Astrocyte (in vitro differentiated cells and primary cell): Measurements from ENCODE around the gene CYGB. TPM values are rescaled to one million over a fixed set of nuclear protein-coding genes. Genes with fewer than 3 reads are reported as not detected.
"Not testable (repeated sequence)": the region's sequence is repeated elsewhere in the genome, so short reads cannot be mapped to it uniquely, and the experiment has no call there.

ENCODE experiments used
- DNase-seq: peaks from one replicate; pipeline ENCODE4 v3.0.0-alpha.2; 2010; ENCODE audit warnings: low read depth
- FAIRE-seq: peaks from 2 replicates; lab custom pipeline; 2011; peaks lifted over from hg19 to GRCh38; lab: Jason Lieb, UNC
- H2AFZ ChIP-seq: 2 replicates; pipeline ENCODE4 v1.6.0; 2012; ENCODE audit warnings: low read depth, low read length, inconsistent platforms
- H3K27ac ChIP-seq: 2 replicates; pipeline ENCODE4 v1.5.1; 2011; ENCODE audit warnings: low read depth, low read length, inconsistent platforms
- H3K27me3 ChIP-seq: 2 replicates; pipeline ENCODE4 v1.6.0; 2011; ENCODE audit warnings: low read length, inconsistent platforms; ENCODE audit not compliant: insufficient read depth
- H3K36me3 ChIP-seq: 2 replicates; pipeline ENCODE4 v1.5.1; 2011; ENCODE audit warnings: low read length, inconsistent platforms; ENCODE audit not compliant: insufficient read depth
- H3K4me1 ChIP-seq: 2 replicates; pipeline ENCODE4 v1.5.1; 2011; ENCODE audit warnings: low read length, inconsistent platforms; ENCODE audit not compliant: insufficient read depth
- H3K4me2 ChIP-seq: 2 replicates; pipeline ENCODE4 v1.6.0; 2012; ENCODE audit warnings: low read length, inconsistent platforms
- H3K4me3 ChIP-seq: 2 replicates; pipeline ENCODE4 v1.5.1; 2011; ENCODE audit warnings: low read depth, mild to moderate bottlenecking, low read length, inconsistent platforms; ENCODE audit not compliant: insufficient read depth
- H3K79me2 ChIP-seq: 2 replicates; pipeline ENCODE4 v1.6.0; 2012; ENCODE audit warnings: mild to moderate bottlenecking, low read length, inconsistent platforms; ENCODE audit not compliant: insufficient read depth
- H3K9ac ChIP-seq: 2 replicates; pipeline ENCODE4 v1.6.0; 2012; ENCODE audit warnings: mild to moderate bottlenecking, low read length, inconsistent platforms
- H3K9me3 ChIP-seq: 2 replicates; pipeline ENCODE4 v1.5.1; 2012; ENCODE audit warnings: low read depth, mild to moderate bottlenecking, low read length, inconsistent platforms; ENCODE audit not compliant: insufficient read depth
- H4K20me1 ChIP-seq: 2 replicates; pipeline ENCODE4 v1.6.0; 2012; ENCODE audit warnings: low read length, inconsistent platforms; ENCODE audit not compliant: insufficient read depth
- H3K27ac Mint-ChIP-seq: one replicate; pipeline ENCODE4 v1.8.0; 2021; ENCODE audit warnings: mild to moderate bottlenecking, mixed read lengths; ENCODE audit not compliant: unreplicated experiment
- H3K27me3 Mint-ChIP-seq: one replicate; pipeline ENCODE4 v1.8.0; 2021; ENCODE audit warnings: low read depth, mixed read lengths; ENCODE audit not compliant: unreplicated experiment
- H3K36me3 Mint-ChIP-seq: one replicate; pipeline ENCODE4 v1.8.0; 2021; ENCODE audit warnings: low read depth, mixed read lengths; ENCODE audit not compliant: unreplicated experiment
- H3K4me1 Mint-ChIP-seq: one replicate; pipeline ENCODE4 v1.8.0; 2021; ENCODE audit warnings: low read depth, mixed read lengths; ENCODE audit not compliant: unreplicated experiment
- H3K4me3 Mint-ChIP-seq: one replicate; pipeline ENCODE4 v1.8.0; 2021; ENCODE audit warnings: mild to moderate bottlenecking, moderate library complexity, mixed read lengths; ENCODE audit not compliant: unreplicated experiment
- H3K9me3 Mint-ChIP-seq: one replicate; pipeline ENCODE4 v1.8.0; 2021; ENCODE audit warnings: mild to moderate bottlenecking, mixed read lengths; ENCODE audit not compliant: unreplicated experiment
- EZH2 ChIP-seq: IDR thresholded peaks from 2 replicates; pipeline ENCODE4 v1.6.1; 2012; ENCODE audit warnings: mild to moderate bottlenecking, low read length, inconsistent platforms; ENCODE audit not compliant: insufficient read depth
- total RNA-seq: library from RNA; stranded (reverse); gene quantifications from 2 replicates; pipeline ENCODE4 v1.2.1, GENCODE V29; 2021
- TF ChIP-seq, protein P1 (sequence below): IDR thresholded peaks from 2 replicates; pipeline ENCODE4 v1.5.1; 2011; ENCODE audit warnings: low read depth, mild to moderate bottlenecking, inconsistent platforms, low read length, moderate library complexity; ENCODE audit not compliant: insufficient read depth

Gene CYGB
- total RNA-seq, 1 donor from 2014 or later, result 29.2 TPM

DNA sequence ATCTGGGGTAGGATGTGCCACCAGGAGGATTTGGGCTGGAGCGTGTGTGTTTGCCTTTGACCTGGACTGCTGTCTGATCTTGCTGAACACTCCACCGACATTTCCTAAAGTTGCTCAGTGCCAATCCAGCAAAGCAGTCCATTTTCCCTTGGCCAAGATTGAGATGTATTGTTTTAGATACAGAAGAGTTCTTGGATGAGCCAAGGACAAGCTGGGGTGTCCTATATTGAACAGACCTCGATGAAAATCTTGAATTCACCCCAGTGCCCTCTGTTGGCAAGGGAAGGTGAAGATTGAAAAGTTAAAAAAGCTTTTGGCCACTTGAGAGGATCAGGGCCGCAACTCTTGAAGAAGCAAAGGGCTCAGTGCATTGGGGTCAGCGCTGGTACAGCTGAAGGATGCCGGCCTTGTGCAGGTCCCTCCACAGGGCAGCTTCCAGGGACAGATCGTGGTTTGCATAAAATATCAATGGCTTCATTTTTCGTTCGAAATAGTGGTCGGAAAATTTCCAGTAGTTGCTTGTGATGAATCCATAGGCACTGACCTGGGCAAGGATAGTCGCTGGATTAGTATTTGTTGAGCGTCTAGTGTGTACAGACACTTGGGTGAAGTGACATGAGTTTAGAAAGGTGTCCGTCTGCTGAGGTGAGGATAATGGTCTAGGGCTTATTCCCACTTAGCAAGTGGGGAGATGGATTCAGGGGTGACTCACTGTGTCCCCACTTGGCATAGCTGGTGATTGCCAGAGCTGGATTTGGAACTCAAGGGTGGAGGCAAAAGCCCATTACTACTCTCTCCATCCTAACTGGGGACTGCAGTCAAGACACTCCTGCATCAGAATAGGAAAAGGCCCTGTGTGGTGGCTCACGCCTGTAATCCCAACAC, 28.5 kb upstream of the CYGB start:
- Histone ChIP-seq H3K27ac (no peak overlapping the region), H3K27me3 (no peaks in the 10 kb centered on the region), H3K4me3 (no peak overlapping the region), H2AFZ (no peak overlapping the region), H3K79me2 (peaks cover 17% of the 10 kb centered on the region), H3K4me1 (peaks cover 24% of the 10 kb centered on the region), H3K36me3 (peaks cover 25% of the 10 kb centered on the region), H3K9me3 (no peaks in the 10 kb centered on the region), H3K4me2 (no peak overlapping the region), H3K9ac (no peak overlapping the region), H4K20me1 (peaks cover 67% of the 10 kb centered on the region)
- Mint-ChIP-seq H3K27me3 (no peaks in the 10 kb centered on the region), H3K36me3 (peaks cover 21% of the 10 kb centered on the region), H3K4me1 (peaks cover 31% of the 10 kb centered on the region), H3K27ac (no peak overlapping the region), H3K9me3 (no peaks in the 10 kb centered on the region), H3K4me3 (peak overlapping the region; percentile 36)
- TF ChIP-seq, protein P1, sequence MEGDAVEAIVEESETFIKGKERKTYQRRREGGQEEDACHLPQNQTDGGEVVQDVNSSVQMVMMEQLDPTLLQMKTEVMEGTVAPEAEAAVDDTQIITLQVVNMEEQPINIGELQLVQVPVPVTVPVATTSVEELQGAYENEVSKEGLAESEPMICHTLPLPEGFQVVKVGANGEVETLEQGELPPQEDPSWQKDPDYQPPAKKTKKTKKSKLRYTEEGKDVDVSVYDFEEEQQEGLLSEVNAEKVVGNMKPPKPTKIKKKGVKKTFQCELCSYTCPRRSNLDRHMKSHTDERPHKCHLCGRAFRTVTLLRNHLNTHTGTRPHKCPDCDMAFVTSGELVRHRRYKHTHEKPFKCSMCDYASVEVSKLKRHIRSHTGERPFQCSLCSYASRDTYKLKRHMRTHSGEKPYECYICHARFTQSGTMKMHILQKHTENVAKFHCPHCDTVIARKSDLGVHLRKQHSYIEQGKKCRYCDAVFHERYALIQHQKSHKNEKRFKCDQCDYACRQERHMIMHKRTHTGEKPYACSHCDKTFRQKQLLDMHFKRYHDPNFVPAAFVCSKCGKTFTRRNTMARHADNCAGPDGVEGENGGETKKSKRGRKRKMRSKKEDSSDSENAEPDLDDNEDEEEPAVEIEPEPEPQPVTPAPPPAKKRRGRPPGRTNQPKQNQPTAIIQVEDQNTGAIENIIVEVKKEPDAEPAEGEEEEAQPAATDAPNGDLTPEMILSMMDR, result no peak
- no peak for TF ChIP-seq EZH2
- DNase-seq (no peak), FAIRE-seq (no peak)

DNA sequence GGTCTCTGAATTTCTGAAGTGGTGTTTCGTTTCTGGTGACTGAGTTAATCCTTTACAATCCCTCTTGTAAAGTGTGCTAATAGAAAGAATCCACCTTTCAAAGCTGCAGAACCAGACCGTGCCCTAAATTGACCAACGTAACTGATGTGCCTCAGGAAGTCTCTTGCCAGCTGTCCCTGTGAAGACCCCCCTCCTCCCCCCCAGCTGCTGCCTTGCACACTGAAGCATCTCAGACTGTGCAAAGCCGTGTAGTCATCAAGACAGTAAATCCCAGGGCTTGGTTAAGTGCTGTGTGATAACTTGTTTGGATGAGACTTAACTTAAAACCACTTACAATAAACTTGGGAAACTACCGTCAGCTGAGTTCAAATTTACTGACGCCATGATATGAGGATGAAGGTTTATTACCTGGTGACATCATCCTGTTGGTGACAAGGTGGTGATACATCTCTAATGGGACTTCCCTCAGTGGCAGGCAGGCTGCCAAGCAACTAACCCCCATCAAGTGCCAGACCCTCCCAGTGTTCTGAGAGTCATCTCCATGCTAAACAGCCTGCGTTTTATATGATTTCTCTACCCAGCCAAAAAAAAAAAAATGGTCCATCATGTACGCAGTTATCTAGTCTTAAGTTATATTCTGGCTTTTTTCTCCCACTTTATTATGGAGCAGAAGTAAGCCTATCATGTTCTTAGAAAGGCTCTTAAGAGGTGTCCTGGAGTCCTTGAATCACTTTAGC, 27.6 kb upstream of the CYGB start:
- Histone ChIP-seq H3K4me1 (peaks cover 31% of the 10 kb centered on the region), H4K20me1 (peaks cover 75% of the 10 kb centered on the region), H3K36me3 (peaks cover 27% of the 10 kb centered on the region), H3K79me2 (peaks cover 25% of the 10 kb centered on the region)
- not testable (repeated sequence) for H3K4me2 ChIP-seq, FAIRE-seq, H3K27me3 Mint-ChIP-seq, H2AFZ ChIP-seq, H3K9ac ChIP-seq, H3K9me3 ChIP-seq, DNase-seq, H3K4me3 ChIP-seq, H3K9me3 Mint-ChIP-seq, H3K27ac ChIP-seq, H3K27me3 ChIP-seq
- Mint-ChIP-seq H3K4me1 (peaks cover 33% of the 10 kb centered on the region), H3K4me3 (peak overlapping the region; percentile 24), H3K27ac (peak overlapping the region; percentile 63), H3K36me3 (peaks cover 19% of the 10 kb centered on the region)

DNA sequence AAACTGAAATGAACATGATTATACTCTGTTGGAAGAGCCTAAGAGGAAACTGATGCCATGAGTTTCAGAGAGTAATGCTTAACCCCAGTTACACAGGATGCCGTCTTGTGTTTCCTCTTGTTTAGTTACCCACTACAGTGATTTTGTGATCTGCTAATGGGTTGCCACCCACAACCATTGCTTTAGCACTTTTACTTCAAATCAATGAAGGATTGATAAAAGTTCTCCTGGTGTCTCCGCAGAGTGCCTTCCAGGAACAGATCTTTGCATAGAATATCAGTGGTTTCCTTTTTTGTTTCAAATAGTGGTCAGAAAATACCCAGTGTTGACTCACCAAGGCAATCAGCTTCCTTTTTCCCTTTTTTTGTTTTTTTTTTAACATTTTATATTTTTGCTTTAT, 25.9 kb upstream of the CYGB start:
- H3K4me3 ChIP-seq, H2AFZ ChIP-seq, H3K9me3 ChIP-seq, H3K27ac ChIP-seq, FAIRE-seq, H3K27me3 Mint-ChIP-seq, H3K9ac ChIP-seq, H3K9me3 Mint-ChIP-seq, H3K4me2 ChIP-seq, H3K27ac Mint-ChIP-seq, DNase-seq, H3K27me3 ChIP-seq: not testable (repeated sequence)
- Histone ChIP-seq H3K79me2 (peaks cover 43% of the 10 kb centered on the region), H3K4me1 (peaks cover 41% of the 10 kb centered on the region), H4K20me1 (peaks cover 88% of the 10 kb centered on the region), H3K36me3 (peaks cover 31% of the 10 kb centered on the region)
- Mint-ChIP-seq H3K4me3 (peak overlapping the region; percentile 62), H3K36me3 (peaks cover 21% of the 10 kb centered on the region), H3K4me1 (peaks cover 44% of the 10 kb centered on the region)
